Loucy (cell line): Measurements from ENCODE around the gene TRMT112.

ENCODE experiments used
- H2AFZ ChIP-seq: fragments of 200-600 bp; sonication (generic); 2 replicates; pipeline ENCODE4 v1.6.0; 2016; ENCODE audit warnings: antibody characterized with exemption, mild to moderate bottlenecking, low read length, moderate library complexity
- H3F3A ChIP-seq: fragments of 200-600 bp; 2 replicates; pipeline ENCODE4 v1.6.0; 2016; ENCODE audit warnings: antibody characterized with exemption, low read depth, mild to moderate bottlenecking
- H3K27me3 ChIP-seq: fragments of 200-600 bp; sonication (generic); 2 replicates; pipeline ENCODE4 v1.6.1; 2014; ENCODE audit warnings: low read length, mild to moderate bottlenecking; ENCODE audit not compliant: insufficient read depth, poor library complexity, severe bottlenecking
- H3K36me3 ChIP-seq: fragments of 200-600 bp; sonication (generic); 2 replicates; pipeline ENCODE4 v1.6.1; 2016; ENCODE audit warnings: low read length; ENCODE audit not compliant: insufficient read depth
- H3K4me1 ChIP-seq: fragments of 200-600 bp; sonication (generic); 2 replicates; pipeline ENCODE4 v1.5.1; 2014; ENCODE audit warnings: low read length, mild to moderate bottlenecking; ENCODE audit not compliant: insufficient read depth, poor library complexity, severe bottlenecking
- H3K4me2 ChIP-seq: fragments of 200-600 bp; sonication (generic); 2 replicates; pipeline ENCODE4 v1.6.0; 2014; ENCODE audit warnings: antibody characterized with exemption, low read length, low read depth, mild to moderate bottlenecking; ENCODE audit not compliant: poor library complexity, severe bottlenecking
- H3K4me3 ChIP-seq: fragments of 200-600 bp; sonication (generic); 2 replicates; pipeline ENCODE4 v1.5.1; 2014; ENCODE audit warnings: low read length, mild to moderate bottlenecking, mixed read lengths; ENCODE audit not compliant: poor library complexity, severe bottlenecking
- H3K79me2 ChIP-seq: fragments of 200-600 bp; sonication (generic); 2 replicates; pipeline ENCODE4 v1.6.1; 2014; ENCODE audit warnings: low read length; ENCODE audit not compliant: insufficient read depth
- H3K9ac ChIP-seq: fragments of 200-600 bp; sonication (generic); 2 replicates; pipeline ENCODE4 v1.6.0; 2014; ENCODE audit warnings: mild to moderate bottlenecking, low read depth, low read length, moderate library complexity; ENCODE audit not compliant: poor library complexity, severe bottlenecking
- H3K9me2 ChIP-seq: fragments of 200-600 bp; sonication (generic); replicated peaks from 2 replicates; pipeline ENCODE4 v1.6.1; 2016; ENCODE audit warnings: low read depth, low read length, mixed read lengths
- H3K9me3 ChIP-seq: fragments of 200-600 bp; sonication (generic); 2 replicates; pipeline ENCODE4 v1.6.1; 2014; ENCODE audit warnings: mild to moderate bottlenecking, antibody characterized with exemption, low read length, low read depth; ENCODE audit not compliant: insufficient read depth
- H4K20me1 ChIP-seq: fragments of 200-600 bp; sonication (generic); 2 replicates; pipeline ENCODE4 v1.6.0; 2014; ENCODE audit warnings: antibody characterized with exemption, low read length, mild to moderate bottlenecking; ENCODE audit not compliant: insufficient read depth, poor library complexity, severe bottlenecking
- CTCF ChIP-seq: fragments of 200-600 bp; sonication (generic); conservative IDR thresholded peaks from 2 replicates; pipeline ENCODE4 v1.5.1; 2014; ENCODE audit warnings: mild to moderate bottlenecking, antibody characterized with exemption, low read length
- EZH2phosphoT487 ChIP-seq: fragments of 200-600 bp; IDR thresholded peaks from 2 replicates; pipeline ENCODE4 v1.6.1; 2018; ENCODE audit warnings: antibody characterized with exemption, mild to moderate bottlenecking, moderate library complexity, borderline replicate concordance

Gene TRMT112

DNA sequence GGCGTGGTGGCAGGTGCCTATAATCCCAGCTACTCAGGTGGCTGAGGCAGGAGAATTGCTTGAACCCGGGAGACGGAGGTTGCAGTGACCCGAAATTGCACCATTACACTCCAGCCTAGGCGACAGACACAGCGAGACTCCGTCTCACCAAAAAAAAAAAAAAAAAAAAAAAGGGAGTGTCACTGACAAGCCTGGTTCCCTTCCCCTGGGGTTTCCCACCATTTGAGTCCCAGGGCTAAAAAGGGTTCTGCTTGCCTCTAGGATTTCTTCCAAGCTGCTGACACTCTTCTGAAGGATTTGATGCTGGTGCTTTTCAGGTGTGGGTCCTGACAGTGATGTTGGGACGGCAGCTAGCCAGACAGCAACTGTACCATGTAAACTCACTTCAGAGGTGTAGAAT lies 21.4 kb upstream of the TRMT112 start:
- Histone ChIP-seq H3K36me3 (no peaks in the 10 kb centered on the region), H2AFZ (no peak overlapping the region), H3K4me1 (peaks cover 13% of the 10 kb centered on the region), H3K9me2 (no peaks in the 10 kb centered on the region), H3K9me3 (no peaks in the 10 kb centered on the region), H4K20me1 (peaks cover 22% of the 10 kb centered on the region), H3K4me3 (peak overlapping the region; percentile 92), H3F3A (no peaks in the 10 kb centered on the region), H3K9ac (peak overlapping the region; percentile 86), H3K79me2 (peaks cover 21% of the 10 kb centered on the region; the same call in 1 of the 2 replicates), H3K4me2 (peak overlapping the region; percentile 82), H3K27me3 (no peaks in the 10 kb centered on the region)
- TF ChIP-seq CTCF = no peak
- no peak for TF ChIP-seq EZH2phosphoT487

DNA sequence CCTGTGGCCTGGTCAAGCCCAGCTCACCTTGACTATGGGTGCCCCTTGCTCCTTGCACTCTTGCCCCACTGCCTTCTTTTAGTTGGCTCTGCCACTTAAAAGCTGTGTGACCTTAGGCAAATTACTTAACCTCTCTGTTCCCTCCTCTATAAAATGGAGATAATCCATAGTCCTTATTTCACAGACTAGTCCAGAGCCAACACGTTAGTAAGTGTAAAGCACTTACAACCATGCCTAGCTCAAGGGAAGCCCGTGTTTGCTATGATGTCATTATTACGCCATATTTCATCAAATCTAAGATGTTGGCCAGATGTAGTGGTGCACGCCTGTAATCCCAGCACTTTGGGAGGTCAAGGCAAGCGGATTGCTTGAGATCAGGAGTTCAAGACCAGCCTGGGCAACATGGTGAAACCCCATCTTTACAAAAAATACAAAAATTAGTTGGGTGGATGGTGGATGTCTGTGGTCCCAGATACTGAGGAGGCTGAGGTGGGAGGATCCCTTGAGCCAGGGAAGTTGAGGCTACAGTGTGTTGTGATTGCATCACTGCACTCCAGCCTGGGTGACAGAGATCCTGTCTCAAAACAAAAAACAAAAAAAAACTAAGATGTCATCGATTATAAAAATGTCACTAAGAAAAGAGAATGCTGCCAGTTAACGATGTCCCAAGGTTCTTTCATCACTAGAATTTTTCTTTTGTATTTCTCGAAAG lies 20.3 kb upstream of the TRMT112 start:
- no peaks in the 10 kb centered on the region for H3K36me3 ChIP-seq
- no peak overlapping the region for H3K9ac ChIP-seq
- no peaks in the 10 kb centered on the region for H3F3A ChIP-seq
- H3K79me2 ChIP-seq = peaks cover 21% of the 10 kb centered on the region; the same call in 1 of the 2 replicates
- no peaks in the 10 kb centered on the region for H3K9me3 ChIP-seq
- H3K9me2 ChIP-seq = no peaks in the 10 kb centered on the region
- peaks cover 18% of the 10 kb centered on the region for H4K20me1 ChIP-seq
- no peak for TF ChIP-seq EZH2phosphoT487
- no peak for TF ChIP-seq CTCF
- H3K4me2 ChIP-seq = no peak overlapping the region
- peaks cover 13% of the 10 kb centered on the region for H3K4me1 ChIP-seq
- H2AFZ ChIP-seq = no peak overlapping the region
- no peaks in the 10 kb centered on the region for H3K27me3 ChIP-seq
- H3K4me3 ChIP-seq = no peak overlapping the region

- Histone ChIP-seq H4K20me1 (no peaks in the 10 kb centered on the region), H3K9me2 (no peaks in the 10 kb centered on the region), H2AFZ (no peak overlapping the region), H3K9me3 (no peaks in the 10 kb centered on the region), H3K79me2 (peaks cover 11% of the 10 kb centered on the region; the same call in 1 of the 2 replicates), H3K9ac (no peak overlapping the region), H3K4me3 (no peak overlapping the region), H3F3A (no peaks in the 10 kb centered on the region), H3K4me1 (peaks cover 10% of the 10 kb centered on the region), H3K36me3 (no peaks in the 10 kb centered on the region), H3K4me2 (no peak overlapping the region), H3K27me3 (no peaks in the 10 kb centered on the region)
- no peak for TF ChIP-seq CTCF
- TF ChIP-seq EZH2phosphoT487 = no peak
Measured at GRCh38 chr11:64334764-64335735, 17.7 kb upstream of the TRMT112 start.
